B cell (primary cell): ENCODE data around the gene BRD4.

Experiments used
- EZH2 ChIP-seq: IDR thresholded peaks from 2 replicates; pipeline ENCODE4 v1.6.1; 2012; ENCODE audit warnings: borderline replicate concordance, low read depth, mild to moderate bottlenecking, moderate library complexity, low read length; ENCODE audit not compliant: insufficient read depth, poor library complexity, severe bottlenecking
- TF ChIP-seq, protein P1 (sequence below): fragments of 200-600 bp; IDR thresholded peaks from one replicate; pipeline ENCODE4 v1.8.0; 2022; ENCODE audit warnings: antibody characterized with exemption, mild to moderate bottlenecking

GRCh38 chr19:15195371-15196334 is 136.7 kb downstream of the BRD4 start:
- TF ChIP-seq, protein P1, sequence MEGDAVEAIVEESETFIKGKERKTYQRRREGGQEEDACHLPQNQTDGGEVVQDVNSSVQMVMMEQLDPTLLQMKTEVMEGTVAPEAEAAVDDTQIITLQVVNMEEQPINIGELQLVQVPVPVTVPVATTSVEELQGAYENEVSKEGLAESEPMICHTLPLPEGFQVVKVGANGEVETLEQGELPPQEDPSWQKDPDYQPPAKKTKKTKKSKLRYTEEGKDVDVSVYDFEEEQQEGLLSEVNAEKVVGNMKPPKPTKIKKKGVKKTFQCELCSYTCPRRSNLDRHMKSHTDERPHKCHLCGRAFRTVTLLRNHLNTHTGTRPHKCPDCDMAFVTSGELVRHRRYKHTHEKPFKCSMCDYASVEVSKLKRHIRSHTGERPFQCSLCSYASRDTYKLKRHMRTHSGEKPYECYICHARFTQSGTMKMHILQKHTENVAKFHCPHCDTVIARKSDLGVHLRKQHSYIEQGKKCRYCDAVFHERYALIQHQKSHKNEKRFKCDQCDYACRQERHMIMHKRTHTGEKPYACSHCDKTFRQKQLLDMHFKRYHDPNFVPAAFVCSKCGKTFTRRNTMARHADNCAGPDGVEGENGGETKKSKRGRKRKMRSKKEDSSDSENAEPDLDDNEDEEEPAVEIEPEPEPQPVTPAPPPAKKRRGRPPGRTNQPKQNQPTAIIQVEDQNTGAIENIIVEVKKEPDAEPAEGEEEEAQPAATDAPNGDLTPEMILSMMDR = no peak
- TF ChIP-seq EZH2 = no peak
